ENCODE data around the gene HOXA2.

Gene HOXA2

DNA sequence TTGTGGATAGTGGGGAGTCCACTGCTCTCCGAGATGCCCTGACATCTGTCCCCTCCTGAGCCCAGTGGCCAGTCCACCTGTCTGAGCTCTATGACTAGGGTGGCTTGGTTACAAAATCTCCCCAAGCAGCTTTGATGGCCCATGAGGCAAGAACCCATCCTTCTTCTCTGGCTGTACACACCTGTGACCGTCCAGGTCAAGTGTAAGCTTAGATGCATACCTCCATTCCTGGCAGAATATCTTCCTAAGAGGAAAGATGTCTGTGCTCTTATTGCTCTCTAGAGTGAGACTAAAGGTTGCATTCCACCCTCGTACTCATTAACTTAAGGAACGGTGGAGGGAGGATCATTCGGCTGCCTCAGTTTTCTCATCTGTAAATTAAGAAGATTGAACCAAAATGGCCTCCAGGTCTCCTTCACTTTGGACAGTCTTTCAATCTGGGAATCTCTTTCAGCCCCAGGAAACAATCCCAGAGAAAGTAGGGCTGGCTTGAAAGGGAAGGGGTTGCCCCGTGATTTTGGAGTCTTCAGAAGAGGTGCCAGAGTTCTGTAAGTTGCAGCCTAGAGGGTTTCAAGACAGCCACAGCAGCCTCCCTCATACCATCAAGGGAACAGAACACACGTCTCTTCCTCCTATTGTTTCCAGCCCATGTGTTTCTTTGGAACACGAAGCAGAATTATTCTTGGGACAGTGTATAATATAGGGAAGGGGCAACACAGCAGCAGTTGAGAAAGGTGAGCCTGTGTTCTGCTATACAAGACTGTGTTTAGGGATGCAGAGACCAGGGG, 22.6 kb upstream of the HOXA2 start:
- DNase-seq = no peak

DNA sequence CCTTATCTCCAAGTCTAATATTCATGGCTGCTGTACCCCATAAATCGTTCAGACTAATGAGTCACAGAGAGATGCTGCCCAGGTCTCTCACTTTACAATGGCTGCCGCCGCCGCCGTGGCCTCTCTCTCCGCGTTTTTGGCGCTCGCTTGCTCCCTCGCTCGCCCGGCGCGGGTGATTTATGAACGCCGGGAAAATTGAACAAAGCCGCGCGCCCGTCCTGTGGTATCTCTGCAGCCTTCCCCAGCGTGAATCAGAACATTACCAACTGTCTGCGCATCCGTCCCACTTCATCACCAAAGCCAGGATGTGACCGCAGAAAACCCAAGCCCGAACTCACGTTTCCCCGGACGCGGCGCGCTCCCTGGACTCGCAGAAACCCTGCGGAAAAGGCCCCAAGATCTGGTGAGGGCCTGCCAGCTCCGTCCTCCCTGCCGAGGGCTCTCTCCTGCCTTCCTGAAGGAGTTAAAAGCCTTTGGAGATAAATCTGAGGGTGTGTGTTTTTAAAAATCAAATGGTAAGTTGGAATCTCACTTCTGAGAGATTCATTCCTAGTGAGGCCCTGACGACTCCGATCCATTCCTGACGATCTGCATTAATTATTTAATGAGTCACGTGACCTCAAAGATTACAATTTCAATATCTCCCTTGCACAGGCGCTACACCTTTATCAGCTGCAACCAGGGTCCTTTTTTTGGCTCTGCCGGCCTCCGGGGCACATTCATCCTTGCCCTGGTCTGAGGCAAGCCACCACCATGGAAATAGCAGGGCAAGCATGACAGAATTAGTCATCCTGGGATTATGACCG, 21.8 kb upstream of the HOXA2 start:
- no peak for DNase-seq

GRCh38 chr7:27123477-27124053, 21.1 kb upstream of the HOXA2 start:
- no peak for DNase-seq

- DNase-seq = no peak
These were observed 20.6 kb upstream of the HOXA2 start for GRCh38 chr7:27123007-27123476.

- no peak for DNase-seq
These were observed 19.8 kb upstream of the HOXA2 start for GRCh38 chr7:27122077-27122910.

DNA sequence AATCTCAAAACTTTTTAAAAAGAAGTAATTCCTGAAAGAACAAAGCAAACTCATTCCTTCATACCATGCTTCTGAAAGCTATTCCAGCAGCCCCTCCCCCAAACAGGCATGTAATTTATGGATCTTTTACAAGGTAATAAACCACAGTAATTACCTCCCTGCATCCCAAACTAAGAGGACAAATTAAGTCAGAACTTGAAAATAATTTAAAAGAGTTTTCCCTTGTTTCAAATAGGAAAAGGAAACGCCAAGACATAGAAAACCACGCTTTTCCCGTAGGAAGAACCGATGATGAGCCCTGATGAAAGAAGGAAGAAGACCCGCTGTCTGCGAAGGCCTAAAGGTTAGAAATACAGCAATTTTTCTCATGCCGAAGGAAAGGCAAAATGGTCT, 19.2 kb upstream of the HOXA2 start:
- no peak for DNase-seq

DNA sequence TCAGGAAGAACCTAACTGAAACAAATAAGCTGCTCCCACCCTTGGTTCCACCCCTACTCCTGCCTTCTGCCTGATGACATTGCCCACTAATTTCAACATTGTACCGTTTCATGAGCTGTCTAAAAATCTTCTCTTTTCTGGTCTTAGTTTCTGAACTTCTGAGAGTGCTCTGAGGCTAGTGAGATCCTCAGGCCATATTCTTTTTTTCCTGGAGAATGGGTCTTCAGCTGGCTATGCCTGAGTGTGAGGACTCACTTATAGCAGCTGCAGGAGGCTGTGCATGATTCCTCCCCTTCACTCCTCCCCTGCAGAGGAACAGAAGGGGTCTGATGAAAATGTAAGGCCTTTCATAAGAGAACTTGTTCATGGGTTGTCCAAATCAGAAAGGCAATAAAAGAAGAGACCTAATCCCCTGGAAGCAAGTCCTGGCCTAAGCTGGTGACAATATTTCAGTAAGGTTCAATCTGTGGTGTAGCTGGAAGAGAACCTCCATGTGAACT, 17.0 kb upstream of the HOXA2 start:
- no peak for DNase-seq

GRCh38 chr7:27118580-27118979, 16.1 kb upstream of the HOXA2 start:
- DNase-seq = no peak

- DNase-seq = no peak
These were observed 15.5 kb upstream of the HOXA2 start for GRCh38 chr7:27117887-27118491.

DNA sequence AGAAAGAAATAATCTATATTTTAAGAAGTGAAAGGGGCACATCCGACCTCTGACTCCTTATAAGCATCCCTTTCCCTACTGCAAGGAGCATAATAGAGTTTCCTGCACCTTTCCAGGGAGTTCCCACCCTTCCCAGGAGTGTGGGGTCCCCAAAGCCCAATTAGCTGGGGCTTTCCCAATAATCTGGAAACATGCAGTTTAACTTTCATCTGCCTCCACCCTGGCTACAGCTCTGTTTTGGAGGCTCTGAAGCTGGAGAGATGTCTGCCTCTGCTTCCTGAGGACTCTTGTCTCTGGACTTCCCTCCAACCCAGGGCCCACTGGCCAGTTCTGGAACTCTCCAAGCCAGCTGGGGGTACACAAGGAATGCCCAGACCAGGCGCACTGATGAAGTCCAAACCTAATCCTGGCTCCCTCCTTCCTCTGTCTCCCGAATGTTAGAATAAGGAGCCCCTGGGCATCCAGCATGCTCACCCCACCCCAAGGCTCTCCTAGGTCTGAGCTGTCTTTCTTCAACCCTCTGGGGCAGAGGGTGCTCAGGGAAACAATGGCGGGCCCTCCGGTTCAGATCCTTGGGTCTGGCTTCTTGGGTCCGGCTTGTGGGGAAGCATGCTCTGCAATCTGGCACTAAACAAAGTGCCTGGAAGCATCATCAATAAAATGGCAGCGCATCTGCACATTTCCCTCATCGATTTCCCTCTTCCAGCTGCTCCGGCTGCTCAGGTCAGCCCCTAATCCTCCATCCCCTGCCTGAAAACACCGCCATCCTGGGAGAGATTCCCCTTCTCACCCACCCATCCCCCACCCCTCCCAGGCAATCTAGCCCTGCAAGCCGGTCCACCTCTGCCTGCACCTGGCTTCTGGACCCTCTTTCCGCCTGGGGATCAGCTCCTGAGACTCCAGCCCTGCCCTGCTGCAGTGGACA, 14.7 kb upstream of the HOXA2 start:
- no peak for DNase-seq

- no peak for DNase-seq
These were observed 13.8 kb upstream of the HOXA2 start for GRCh38 chr7:27116031-27116961.

DNA sequence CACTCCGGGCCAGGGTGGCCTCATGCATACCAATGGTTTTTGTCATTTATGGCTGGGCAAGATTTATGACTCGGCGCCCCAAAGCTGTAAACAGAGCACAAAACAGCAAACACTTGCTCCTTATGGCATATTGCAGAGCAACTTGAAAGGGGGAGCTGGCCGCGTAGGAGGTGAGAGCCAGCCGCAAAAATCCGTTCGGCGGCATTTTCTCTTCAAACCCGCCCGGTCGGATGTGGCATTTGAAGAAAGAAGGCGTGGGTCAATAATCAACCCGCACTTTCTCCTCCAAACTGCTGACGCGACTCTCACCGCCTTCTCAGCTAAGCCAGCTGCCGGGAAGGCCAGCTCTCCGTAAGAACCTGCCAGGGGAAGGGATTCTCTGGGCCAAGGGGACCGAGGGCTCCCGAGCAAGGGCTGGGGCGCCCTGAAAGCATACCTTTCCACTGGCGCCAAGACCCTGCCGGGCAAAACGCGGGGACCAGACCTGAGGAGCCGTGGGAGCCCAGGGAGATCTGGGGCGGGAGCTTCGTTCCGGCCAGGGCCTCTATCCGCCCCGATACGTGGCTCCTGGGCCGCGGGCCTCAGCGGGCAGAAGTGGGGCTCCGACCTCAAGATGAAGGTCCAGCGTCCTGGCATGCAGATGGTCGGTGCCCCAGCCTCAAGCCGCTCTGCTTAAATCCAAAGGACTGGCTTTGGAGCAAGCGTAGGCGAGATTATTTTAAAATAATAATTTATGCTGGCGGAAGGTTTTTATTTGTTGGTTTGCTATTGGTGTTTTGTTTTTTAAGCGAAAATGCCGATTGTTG, 12.9 kb upstream of the HOXA2 start:
- DNase-seq = no peak

GRCh38 chr7:27114881-27115220, 12.4 kb upstream of the HOXA2 start:
- DNase-seq = no peak

DNA sequence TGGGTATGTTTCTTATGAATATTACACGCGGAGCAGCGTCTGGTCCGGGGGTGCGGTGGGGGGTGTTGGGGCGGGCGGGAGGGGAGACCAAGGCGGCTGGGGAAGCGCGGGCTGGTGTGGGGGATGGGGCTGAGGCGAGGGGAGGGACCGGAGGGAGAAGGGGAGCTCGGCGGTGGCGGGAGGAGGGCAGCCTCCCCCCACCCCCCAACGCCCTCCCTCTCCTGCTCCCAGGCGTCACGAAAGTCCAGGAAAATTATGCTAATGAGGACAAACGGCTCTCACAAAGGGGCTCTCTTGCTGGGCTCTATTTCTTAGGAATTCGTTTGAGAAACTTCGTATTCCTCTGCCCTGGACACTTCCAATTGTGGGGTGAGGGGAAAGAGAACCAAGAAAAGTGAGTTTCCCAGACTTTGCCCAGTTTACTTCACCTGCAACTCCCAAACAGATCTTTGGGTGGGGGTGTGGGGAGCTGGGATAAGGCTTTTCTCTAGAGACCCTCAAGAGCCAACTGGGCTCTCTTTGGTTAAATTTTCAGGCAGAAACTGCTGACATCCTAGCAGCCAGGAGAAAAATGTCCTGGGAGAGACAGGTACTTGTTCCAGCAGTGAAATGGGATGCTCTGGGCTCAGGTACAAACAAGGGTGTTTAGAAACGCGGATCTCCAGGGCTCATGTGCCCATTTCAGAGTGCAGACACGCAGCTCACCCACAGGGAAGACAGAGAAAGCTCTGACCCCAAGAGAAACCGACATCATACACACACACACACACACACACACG, 11.7 kb upstream of the HOXA2 start:
- no peak for DNase-seq

DNA sequence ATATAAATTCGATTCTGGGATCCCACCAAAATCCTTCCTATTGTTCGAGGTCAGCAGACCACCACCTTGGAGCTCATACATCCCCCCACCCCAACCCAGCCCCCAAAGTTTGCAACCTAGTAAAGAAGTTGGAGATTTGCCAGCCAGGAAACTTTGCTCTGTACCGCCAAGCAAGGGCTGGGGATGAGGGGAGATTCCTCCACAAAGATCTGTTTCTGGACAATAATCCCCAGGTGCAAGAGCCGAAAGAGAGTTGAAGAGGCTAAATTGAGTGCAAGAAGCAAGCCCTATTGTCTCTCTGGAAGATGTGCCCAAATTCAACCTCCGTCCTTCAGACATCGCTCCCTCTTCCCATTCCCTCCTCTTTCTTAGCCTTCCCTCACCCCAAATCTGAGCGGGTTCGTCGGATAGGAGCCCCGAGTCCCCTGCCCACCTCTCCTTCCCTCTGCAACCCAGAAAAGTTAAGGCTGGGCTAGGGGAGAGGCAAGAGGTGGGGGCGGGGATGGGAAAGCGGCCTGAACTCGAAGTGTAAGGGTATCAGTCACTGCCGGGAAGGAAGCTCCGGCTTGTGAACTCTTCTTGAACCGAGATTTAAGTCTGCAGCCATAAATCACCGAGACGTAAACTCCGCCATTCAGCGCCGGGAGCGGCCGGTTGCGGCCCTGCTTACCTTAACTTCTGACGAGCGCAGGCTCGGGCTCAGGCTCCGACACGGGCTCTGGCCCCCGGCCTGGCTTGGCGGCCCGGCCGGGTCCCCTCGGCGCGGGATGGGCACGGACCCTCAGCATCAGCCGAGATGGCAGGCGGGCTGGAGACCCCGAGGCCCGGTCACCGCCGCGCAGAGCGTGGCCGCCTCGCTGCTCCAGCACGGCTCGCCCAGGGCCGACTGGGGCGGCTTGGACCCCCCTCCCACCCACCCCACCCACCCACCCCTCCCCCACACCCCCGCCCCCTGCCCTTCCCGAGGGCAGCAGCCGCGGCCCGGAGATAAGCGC, 10.8 kb upstream of the HOXA2 start:
- peak in 1 of 2 experiments; percentile 19 for DNase-seq

DNA sequence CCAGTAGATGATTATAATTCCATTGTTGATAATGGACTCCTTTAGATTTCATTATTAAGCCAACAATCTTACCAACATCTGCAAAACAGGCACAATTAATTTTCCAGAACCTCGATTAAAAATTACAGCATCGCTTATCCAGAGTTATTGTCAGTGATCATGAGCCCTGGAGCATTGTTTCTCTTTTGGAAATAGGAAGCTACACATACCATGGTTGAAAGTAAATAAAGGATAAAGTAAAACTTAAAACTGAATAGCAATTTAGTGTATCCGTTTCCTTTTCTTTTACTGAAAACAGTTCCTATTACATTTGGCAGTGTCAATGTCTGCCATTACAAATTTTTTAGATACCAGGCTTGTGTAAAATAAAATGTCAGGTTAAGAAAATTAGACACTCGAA, 9.9 kb upstream of the HOXA2 start:
- DNase-seq = no peak

DNA sequence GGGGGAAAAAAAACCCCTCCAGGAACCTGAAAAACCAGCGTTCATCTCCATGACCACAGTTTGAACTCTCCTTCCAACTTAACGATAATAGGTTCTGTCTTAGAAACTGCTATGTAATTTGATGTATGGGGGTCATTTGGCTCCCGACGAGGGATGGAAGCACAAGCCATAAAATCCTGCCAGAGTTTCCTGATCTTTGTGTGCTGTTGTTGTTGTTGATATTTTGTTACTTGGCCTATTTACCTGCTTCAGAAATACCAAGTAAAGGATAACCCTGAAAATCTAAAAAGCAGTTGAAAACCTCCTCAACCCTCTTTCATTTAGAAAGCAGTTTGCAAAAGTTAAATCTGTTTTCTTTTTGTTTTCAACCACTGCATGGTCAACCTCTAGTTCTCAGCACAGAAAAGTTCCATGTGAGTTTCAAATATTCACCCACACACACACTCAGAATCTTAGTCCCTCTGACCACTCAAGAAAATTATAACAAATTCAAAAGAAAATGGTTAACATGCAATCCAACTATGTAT, 9.3 kb upstream of the HOXA2 start:
- DNase-seq = no peak
